HCT116 (cell line): Measurements from ENCODE around the gene CLEC10A. TPM values are rescaled to one million over a fixed set of nuclear protein-coding genes. Genes with fewer than 3 reads are reported as not detected.

Experiments
- ATAC-seq: fragments of 200-7000 bp; cut with Tn5 transposase; 2 replicates; pipeline ENCODE4 v1.9.1; 2020; ENCODE audit warnings: mild to moderate bottlenecking, moderate library complexity
- BruUV-seq: library from RNA; stranded (reverse); fragments of 400-500 nt; replicated peaks from 2 replicates; lab custom pipeline; 2021; lab: Mats Ljungman, UMichigan
- CTCF ChIA-PET: fragments of 300-600 bp; sonication (Branson Sonifier 250); formaldehyde crosslinking; loops from one replicate; lab custom pipeline; 2021; ENCODE audit warnings: antibody characterized with exemption; lab: Charles Lee
- POLR2A ChIA-PET: fragments of 300-600, 350-600 bp; sonication (Branson Sonifier 250); formaldehyde crosslinking; loops from one replicate; lab custom pipeline; 2021; ENCODE audit warnings: antibody characterized with exemption; lab: Charles Lee
- RAD21 ChIA-PET, 2 experiments: fragments of 300-600 bp; sonication (Branson Sonifier 250); formaldehyde crosslinking; loops; one replicate each; lab custom pipeline; 2023; ENCODE audit warnings: low total read pairs in 2 of 2; ENCODE audit not compliant: uncharacterized antibody in 2 of 2, unreplicated experiment in 2 of 2, low non-redundant PET in 1 of 2; lab: Charles Lee
- DNase-seq: peaks from one replicate; pipeline ENCODE4 v3.0.0-alpha.2; 2010; ENCODE audit warnings: low read depth, low spot score
- H2AFZ ChIP-seq: fragments of 200-600 bp; shearing (Covaris generic), sonication (generic); 2 replicates; pipeline ENCODE4 v1.6.1; 2017; ENCODE audit warnings: low read depth, mixed run types, mixed read lengths, antibody characterized with exemption, low read length; ENCODE audit not compliant: poor library complexity, severe bottlenecking
- H3K27ac ChIP-seq: 2 replicates; pipeline ENCODE4 v1.5.1; 2012; ENCODE audit warnings: low read depth, low read length
- H3K27me3 ChIP-seq: fragments of 200-600 bp; sonication (generic); 2 replicates; pipeline ENCODE4 v1.6.1; 2016; ENCODE audit warnings: mixed run types, low read length, mixed read lengths; ENCODE audit not compliant: insufficient read depth
- H3K36me3 ChIP-seq, 2 experiments: fragments of 200-500 bp in 1 of 2; fragments of 200-600 bp in 1 of 2; sonication (Bioruptor generic) in 1 of 2; sonication (generic) in 1 of 2; 2 replicates each; pipeline versions ENCODE4 v1.5.1 to v1.6.1; 2014 to 2016; ENCODE audit warnings: low read length in 2 of 2, inconsistent platforms in 1 of 2, mixed read lengths in 1 of 2, mixed run types in 1 of 2; ENCODE audit not compliant: insufficient read depth in 2 of 2, control insufficient read depth in 1 of 2
- H3K4me1 ChIP-seq, 2 experiments: fragments of 200-600 bp in 1 of 2; sonication (generic) in 1 of 2; 2 replicates each; pipeline versions ENCODE4 v1.5.1 to v1.6.1; 2012 to 2017; ENCODE audit warnings: low read length in 2 of 2, inconsistent platforms in 1 of 2, mild to moderate bottlenecking in 1 of 2, mixed read lengths in 1 of 2, mixed run types in 1 of 2, moderate library complexity in 1 of 2; ENCODE audit not compliant: insufficient read depth in 2 of 2, control insufficient read depth in 1 of 2
- H3K4me2 ChIP-seq: fragments of 200-600 bp; sonication (generic); 2 replicates; pipeline ENCODE4 v1.6.1; 2017; ENCODE audit warnings: mixed run types, low read length, mixed read lengths
- H3K4me3 ChIP-seq, 2 experiments: fragments of 200-600 bp in 1 of 2; sonication (generic) in 1 of 2; replicated peaks in 1 of 2; 2 replicates each; pipeline ENCODE4 v1.5.1; 2011 to 2016; ENCODE audit warnings: low read length in 2 of 2, control low read depth in 1 of 2, low read depth in 1 of 2, mild to moderate bottlenecking in 1 of 2, mixed read lengths in 1 of 2, mixed run types in 1 of 2
- H3K79me2 ChIP-seq: fragments of 200-600 bp; sonication (generic); 2 replicates; pipeline ENCODE4 v1.6.1; 2017; ENCODE audit warnings: mild to moderate bottlenecking, mixed run types, low read length, moderate library complexity, mixed read lengths; ENCODE audit not compliant: insufficient read depth
- H3K9ac ChIP-seq: fragments of 200-600 bp; sonication (generic); 2 replicates; pipeline ENCODE4 v1.6.1; 2016; ENCODE audit warnings: low read length, mixed read lengths
- H3K9me2 ChIP-seq: fragments of 200-600 bp; sonication (generic), shearing (Covaris generic); 2 replicates; pipeline ENCODE4 v1.6.1; 2017; ENCODE audit warnings: mixed run types, mild to moderate bottlenecking, moderate library complexity; ENCODE audit not compliant: insufficient read depth
- H3K9me3 ChIP-seq, 2 experiments: fragments of 200-500 bp in 1 of 2; fragments of 200-600 bp in 1 of 2; sonication (Bioruptor generic) in 1 of 2; sonication (generic) in 1 of 2; 2 replicates each; pipeline ENCODE4 v1.6.1; 2014 to 2017; ENCODE audit warnings: low read length in 2 of 2, mixed read lengths in 2 of 2, inconsistent platforms in 1 of 2, low read depth in 1 of 2, mild to moderate bottlenecking in 1 of 2, mixed run types in 1 of 2, moderate library complexity in 1 of 2; ENCODE audit not compliant: control insufficient read depth in 1 of 2, insufficient read depth in 1 of 2
- H4K20me1 ChIP-seq: fragments of 200-600 bp; sonication (generic), shearing (Covaris generic); 2 replicates; pipeline ENCODE4 v1.6.1; 2017; ENCODE audit warnings: mixed run types, mild to moderate bottlenecking, moderate library complexity; ENCODE audit not compliant: insufficient read depth
- CBX3 ChIP-seq: IDR thresholded peaks from 2 replicates; pipeline ENCODE4 v1.6.1; 2012; ENCODE audit warnings: low read depth
- CEBPB ChIP-seq: IDR thresholded peaks from 2 replicates; pipeline ENCODE4 v1.6.1; 2012; ENCODE audit warnings: low read depth
- EGR1 ChIP-seq: IDR thresholded peaks from 2 replicates; pipeline ENCODE4 v1.6.1; 2012; ENCODE audit warnings: low read depth
- ELF1 ChIP-seq: IDR thresholded peaks from 2 replicates; pipeline ENCODE4 v1.6.1; 2012; ENCODE audit warnings: low read depth, borderline replicate concordance
- EZH2 ChIP-seq: fragments of 200-600 bp; sonication (generic); IDR thresholded peaks from 2 replicates; pipeline ENCODE4 v1.6.1; 2017; ENCODE audit warnings: antibody characterized with exemption, mixed run types
- JUND ChIP-seq: IDR thresholded peaks from 2 replicates; pipeline ENCODE4 v1.6.1; 2012
- MAX ChIP-seq: IDR thresholded peaks from 2 replicates; pipeline ENCODE4 v1.6.1; 2012
- POLR2AphosphoS5 ChIP-seq: IDR thresholded peaks from 2 replicates; pipeline ENCODE4 v1.6.1; 2011; ENCODE audit warnings: mild to moderate bottlenecking, low read depth, low read length, moderate library complexity
- RAD21 ChIP-seq: IDR thresholded peaks from 2 replicates; pipeline ENCODE4 v1.6.1; 2012; ENCODE audit warnings: low read depth, mild to moderate bottlenecking
- REST ChIP-seq: IDR thresholded peaks from 2 replicates; pipeline ENCODE4 v1.6.1; 2012; ENCODE audit warnings: low read depth
- SP1 ChIP-seq: IDR thresholded peaks from 2 replicates; pipeline ENCODE4 v1.6.1; 2012; ENCODE audit warnings: low read depth
- TCF7L2 ChIP-seq: IDR thresholded peaks from 2 replicates; pipeline ENCODE4 v1.7.0; 2011; ENCODE audit warnings: borderline replicate concordance, inconsistent platforms; ENCODE audit not compliant: insufficient read depth, insufficient read length; ENCODE audit errors: extremely low read depth
- YY1 ChIP-seq: IDR thresholded peaks from 2 replicates; pipeline ENCODE4 v1.6.1; 2011; ENCODE audit warnings: low read length, low read depth, moderate library complexity, mild to moderate bottlenecking; ENCODE audit not compliant: insufficient replicate concordance; ENCODE audit errors: extremely low read depth
- ZBTB33 ChIP-seq: IDR thresholded peaks from 2 replicates; pipeline ENCODE4 v1.6.1; 2011; ENCODE audit warnings: mild to moderate bottlenecking, low read length, moderate library complexity; ENCODE audit not compliant: insufficient replicate concordance; ENCODE audit errors: extremely low read depth
- ZNF274 ChIP-seq: fragments of 200-500 bp; sonication (Bioruptor generic); IDR thresholded peaks from 2 replicates; pipeline ENCODE4 v1.6.1; 2014; ENCODE audit warnings: mild to moderate bottlenecking, low read depth, low read length, inconsistent platforms
- intact Hi-C: fragments of 100-400 bp; cut with micrococcal nuclease; formaldehyde crosslinking; loops from 2 replicates; pipeline ENCODE4 v1.10.0; 2022
- total RNA-seq: library from RNA; stranded (reverse); gene quantifications from one replicate; pipeline ENCODE4 v1.2.1, GENCODE V29; 2021; ENCODE audit not compliant: unreplicated experiment

The CLEC10A gene
- total RNA-seq, 1 experiment from 2014 or later, result not detected

GRCh38 chr17:7123844-7124243 is 43.8 kb upstream of the CLEC10A start:
- H3K9me3 ChIP-seq, result no peaks in the 10 kb centered on the region
- ATAC-seq (no peak), DNase-seq (no peak)
- ChIA-PET POLR2A (no interaction called here), RAD21 (no interaction called here)
- H3K9ac ChIP-seq, result no peak overlapping the region
- no peaks in the 10 kb centered on the region; the same call in 1 of the 2 replicates for H3K27me3 ChIP-seq
- H3K27ac ChIP-seq, result no peak overlapping the region
- no peaks in the 10 kb centered on the region for H3K79me2 ChIP-seq
- H2AFZ ChIP-seq, result no peak overlapping the region
- no peaks in the 10 kb centered on the region for H3K36me3 ChIP-seq
- no peak overlapping the region for H3K4me3 ChIP-seq
- TF ChIP-seq ELF1, result no peak
- no peak for TF ChIP-seq ZNF274
- TF ChIP-seq, all 23 proteins: peak for 0
- H3K4me1 ChIP-seq, result no peaks in the 10 kb centered on the region
- H4K20me1 ChIP-seq, result no peaks in the 10 kb centered on the region
- intact Hi-C loops, result no loop called here
- no peak overlapping the region for H3K4me2 ChIP-seq
- H3K9me2 ChIP-seq, result no peaks in the 10 kb centered on the region
- BruUV-seq, result no TSS peak
- CTCF ChIA-PET, result no interaction called here

DNA sequence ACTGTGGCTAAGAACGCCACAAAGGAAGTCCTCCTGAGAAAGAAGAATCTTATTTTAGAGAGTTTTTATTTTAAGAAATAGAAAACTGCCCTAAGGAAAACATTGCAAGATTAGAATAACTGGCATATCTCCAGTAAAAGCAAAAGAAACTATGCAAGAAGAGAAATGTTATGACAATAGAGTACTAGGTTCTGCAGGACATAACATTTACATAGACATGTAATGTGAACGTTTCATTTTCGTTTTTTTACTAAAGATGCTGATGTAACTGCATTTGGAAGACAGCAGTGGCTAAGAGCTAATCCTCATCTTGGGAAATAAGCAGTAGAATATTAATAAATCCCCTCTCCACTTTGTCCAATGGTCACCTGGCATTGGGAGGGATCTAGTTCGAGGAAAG is 42.3 kb upstream of the CLEC10A start:
- RAD21 ChIA-PET, result no interaction called here
- BruUV-seq, result no TSS peak
- TF ChIP-seq MAX (no peak), CBX3 (no peak), RAD21 (no peak), SP1 (no peak), CEBPB (no peak), REST (no peak), POLR2AphosphoS5 (no peak), ZNF274 (no peak), EGR1 (no peak), ZBTB33 (no peak), YY1 (no peak), TCF7L2 (no peak), JUND (no peak), EZH2 (no peak)

More for the DNA sequence above, 42.3 kb upstream of the CLEC10A start:
- no peaks in the 10 kb centered on the region for H3K9me2 ChIP-seq
- no peaks in the 10 kb centered on the region for H3K9me3 ChIP-seq
- DNase-seq, result no peak
- H4K20me1 ChIP-seq, result no peaks in the 10 kb centered on the region
- H3K4me1 ChIP-seq, result no peaks in the 10 kb centered on the region
- H3K36me3 ChIP-seq, result no peaks in the 10 kb centered on the region
- ATAC-seq, result no peak
- no peak overlapping the region for H3K9ac ChIP-seq
- intact Hi-C loops, result no loop called here
- no peaks in the 10 kb centered on the region for H3K79me2 ChIP-seq
- H3K4me2 ChIP-seq, result no peak overlapping the region
- H3K4me3 ChIP-seq, result no peak overlapping the region
- H3K27me3 ChIP-seq, result no peaks in the 10 kb centered on the region; the same call in 1 of the 2 replicates
- H2AFZ ChIP-seq, result no peak overlapping the region
- CTCF ChIA-PET, result no interaction called here
- no peak overlapping the region for H3K27ac ChIP-seq
- POLR2A ChIA-PET, result no interaction called here
